IPS-18a (cell line): ENCODE results near the gene CARD19.
"Not testable (repeated sequence)": the region's sequence is repeated elsewhere in the genome, so short reads cannot be mapped to it uniquely, and the experiment has no call there.

Experiments used
- H3K27ac ChIP-seq: one replicate; pipeline ENCODE4 v1.5.1; 2013; ENCODE audit warnings: low read length
- H3K27me3 ChIP-seq: one replicate; pipeline ENCODE4 v1.6.1; 2013; ENCODE audit warnings: mild to moderate bottlenecking, low read length; ENCODE audit not compliant: control insufficient read depth, insufficient read depth
- H3K36me3 ChIP-seq: one replicate; pipeline ENCODE4 v1.6.1; 2013; ENCODE audit warnings: low read depth, low read length; ENCODE audit not compliant: control insufficient read depth
- H3K4me1 ChIP-seq: one replicate; pipeline ENCODE4 v1.6.1; 2013; ENCODE audit warnings: low read depth, low read length; ENCODE audit not compliant: control insufficient read depth
- H3K4me3 ChIP-seq: one replicate; pipeline ENCODE4 v1.5.1; 2013; ENCODE audit warnings: low read length
- H3K9ac ChIP-seq: one replicate; pipeline ENCODE4 v1.6.1; 2013; ENCODE audit warnings: mild to moderate bottlenecking, low read length, moderate library complexity
- H3K9me3 ChIP-seq: one replicate; pipeline ENCODE4 v1.6.1; 2013; ENCODE audit warnings: low read depth, low read length; ENCODE audit not compliant: control insufficient read depth

CARD19 gene

DNA sequence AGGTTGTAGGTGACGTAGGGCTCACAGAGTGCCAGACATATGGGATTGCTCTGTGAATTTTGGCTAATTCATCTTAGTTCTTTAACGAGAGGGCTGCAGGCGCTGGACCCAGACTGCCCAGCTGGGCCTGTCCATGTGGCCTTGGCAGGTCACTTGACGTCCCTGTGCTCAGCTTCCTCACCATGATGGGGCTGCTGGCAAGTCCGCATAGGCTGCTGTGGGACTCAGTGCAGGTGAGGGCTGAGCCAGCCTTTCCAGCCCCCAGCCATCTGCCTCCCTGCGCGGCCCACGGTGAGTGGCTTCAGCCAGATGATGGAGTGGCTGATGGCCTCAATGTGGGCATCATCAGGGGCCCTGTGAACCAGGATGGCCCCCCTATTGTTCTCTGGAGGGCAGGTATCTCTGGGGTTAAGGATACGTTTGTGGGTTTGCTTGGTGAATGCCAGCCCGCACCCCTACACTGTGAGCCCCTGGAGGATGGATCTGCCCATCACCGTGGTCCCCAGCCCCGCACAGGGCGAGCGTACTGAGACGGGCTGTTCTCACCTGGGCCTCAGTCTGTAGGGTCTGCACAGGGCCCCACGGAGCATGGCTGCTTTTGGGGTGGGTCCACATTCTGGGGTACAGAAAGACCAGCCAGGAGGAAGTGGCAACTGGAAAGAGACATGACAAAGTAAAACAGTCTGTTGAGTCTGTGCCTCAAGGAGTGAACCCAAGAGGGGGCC is 3.7 kb downstream of the CARD19 start:
- Histone ChIP-seq H3K9me3 (no peaks in the 10 kb centered on the region), H3K9ac (no peak overlapping the region), H3K36me3 (no peaks in the 10 kb centered on the region), H3K4me3 (no peak overlapping the region), H3K4me1 (peaks cover 3% of the 10 kb centered on the region), H3K27me3 (peaks cover 6% of the 10 kb centered on the region), H3K27ac (no peak overlapping the region)

DNA sequence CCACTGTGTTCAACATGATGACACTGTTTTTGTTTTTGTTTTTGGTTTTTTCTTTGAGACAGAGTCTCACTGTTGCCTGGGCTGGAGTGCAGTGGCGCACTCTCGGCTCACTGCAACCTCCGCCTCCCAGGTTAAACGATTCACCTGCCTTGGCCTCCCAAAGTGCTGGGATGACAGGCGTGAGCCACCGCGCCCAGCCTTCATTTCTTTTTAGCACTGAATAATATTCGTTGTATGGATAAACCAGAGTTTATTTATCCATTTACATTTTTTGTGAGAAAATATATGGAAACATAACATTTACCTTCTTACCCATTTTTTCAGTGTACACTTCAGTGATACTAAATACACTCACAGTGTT is 4.2 kb downstream of the CARD19 start:
- no peak overlapping the region for H3K27ac ChIP-seq
- no peaks in the 10 kb centered on the region for H3K9me3 ChIP-seq
- H3K36me3 ChIP-seq = no peaks in the 10 kb centered on the region
- no peak overlapping the region for H3K9ac ChIP-seq
- peaks cover 6% of the 10 kb centered on the region for H3K27me3 ChIP-seq
- no peak overlapping the region for H3K4me3 ChIP-seq
- H3K4me1 ChIP-seq = peaks cover 3% of the 10 kb centered on the region

DNA sequence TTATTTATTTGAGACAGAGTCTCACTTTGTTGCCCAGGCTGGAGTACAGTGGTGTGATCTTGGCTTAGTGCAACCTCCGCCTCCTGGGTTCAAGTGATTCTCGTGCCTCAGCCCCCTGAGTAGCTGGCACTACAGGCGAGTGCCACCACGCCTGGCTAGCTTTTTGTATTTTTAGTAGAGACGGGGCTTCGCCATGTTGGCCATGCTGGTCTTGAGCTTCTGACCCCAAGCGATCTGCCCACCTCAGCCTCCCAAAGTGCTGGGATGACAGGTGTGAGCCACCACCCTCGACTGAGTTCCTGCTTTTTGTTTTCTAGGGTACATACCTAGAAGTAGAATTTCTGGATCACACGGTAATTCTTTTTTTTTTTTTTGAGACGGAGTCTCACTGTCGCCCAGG is 5.1 kb downstream of the CARD19 start:
- H3K27me3 ChIP-seq, H3K9me3 ChIP-seq, H3K4me3 ChIP-seq, H3K27ac ChIP-seq, H3K36me3 ChIP-seq, H3K9ac ChIP-seq, H3K4me1 ChIP-seq: not testable (repeated sequence)

DNA sequence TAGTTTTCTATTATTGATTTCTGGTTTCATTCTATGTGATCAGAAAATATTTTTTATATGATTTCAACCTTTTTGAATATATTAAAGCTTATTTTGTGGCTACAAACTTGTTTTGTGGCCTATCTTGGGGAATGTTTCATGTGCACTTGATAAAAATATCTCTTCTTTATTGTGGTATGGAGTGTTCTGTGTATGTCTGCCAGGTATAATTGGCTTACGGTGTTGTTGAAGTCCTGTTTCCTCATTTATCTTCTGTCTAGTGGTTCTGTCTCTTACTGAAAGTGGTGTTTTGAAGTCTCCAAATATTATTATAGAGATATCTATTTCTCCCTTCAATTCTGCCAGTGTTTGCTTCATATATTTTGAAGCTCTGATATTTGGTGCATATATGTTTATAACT is 9.6 kb downstream of the CARD19 start:
- Histone ChIP-seq H3K36me3 (no peaks in the 10 kb centered on the region), H3K4me3 (no peak overlapping the region), H3K9me3 (no peaks in the 10 kb centered on the region), H3K9ac (no peak overlapping the region), H3K4me1 (no peaks in the 10 kb centered on the region), H3K27ac (no peak overlapping the region), H3K27me3 (no peaks in the 10 kb centered on the region)

DNA sequence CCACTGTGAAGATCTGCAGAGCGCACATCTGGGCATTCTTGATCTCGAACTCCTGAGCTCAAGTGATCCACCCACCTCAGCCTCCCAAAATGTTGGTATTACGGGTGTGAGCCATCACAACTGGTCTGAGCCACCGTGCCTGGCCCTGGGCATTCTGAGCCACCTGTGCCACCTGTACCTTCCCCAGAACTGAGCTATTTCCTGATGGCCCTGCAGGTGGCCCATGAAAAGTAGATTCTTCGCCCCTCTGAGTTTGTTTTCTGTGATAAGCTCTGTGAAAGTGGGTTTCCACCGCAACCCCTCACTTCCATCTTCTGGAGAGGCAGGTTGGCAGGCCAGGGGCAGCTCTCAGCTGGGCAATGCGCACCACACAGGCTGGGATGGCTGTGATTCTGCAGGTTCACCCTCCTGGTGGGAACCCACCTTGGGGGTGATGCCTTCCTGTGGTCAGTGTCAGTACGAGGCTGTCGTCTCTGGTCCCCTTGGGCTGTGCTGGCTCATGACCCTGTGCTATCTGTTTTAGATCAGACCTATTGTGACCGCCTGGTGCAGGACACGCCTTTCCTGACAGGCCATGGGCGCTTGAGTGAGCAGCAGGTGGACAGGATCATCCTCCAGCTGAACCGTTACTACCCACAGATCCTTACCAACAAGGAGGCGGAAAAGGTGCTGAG is 11.3 kb downstream of the CARD19 start:
- Histone ChIP-seq H3K9ac (no peak overlapping the region), H3K36me3 (no peaks in the 10 kb centered on the region), H3K4me3 (no peak overlapping the region), H3K9me3 (no peaks in the 10 kb centered on the region), H3K27me3 (no peaks in the 10 kb centered on the region), H3K27ac (no peak overlapping the region), H3K4me1 (no peaks in the 10 kb centered on the region)

DNA sequence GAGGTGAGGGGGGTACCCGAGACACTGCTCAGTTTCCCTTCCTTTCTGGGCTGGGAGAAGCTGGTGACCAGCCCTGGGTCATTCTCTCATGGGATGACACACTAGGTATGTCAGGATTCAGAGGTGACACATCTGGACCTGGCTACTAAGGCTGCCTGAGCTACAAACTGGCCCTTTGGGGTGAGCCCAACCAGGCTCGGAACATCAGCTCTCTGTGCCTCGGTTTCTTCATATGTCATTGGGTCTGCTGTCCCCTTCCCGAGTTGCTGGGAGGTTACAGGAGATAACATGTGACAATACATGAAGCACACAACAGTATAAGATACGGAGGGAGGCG is 11.8 kb downstream of the CARD19 start:
- H3K9ac ChIP-seq = no peak overlapping the region
- H3K4me1 ChIP-seq = no peaks in the 10 kb centered on the region
- H3K4me3 ChIP-seq = no peak overlapping the region
- no peaks in the 10 kb centered on the region for H3K36me3 ChIP-seq
- H3K27me3 ChIP-seq = no peaks in the 10 kb centered on the region
- H3K9me3 ChIP-seq = no peaks in the 10 kb centered on the region
- no peak overlapping the region for H3K27ac ChIP-seq

DNA sequence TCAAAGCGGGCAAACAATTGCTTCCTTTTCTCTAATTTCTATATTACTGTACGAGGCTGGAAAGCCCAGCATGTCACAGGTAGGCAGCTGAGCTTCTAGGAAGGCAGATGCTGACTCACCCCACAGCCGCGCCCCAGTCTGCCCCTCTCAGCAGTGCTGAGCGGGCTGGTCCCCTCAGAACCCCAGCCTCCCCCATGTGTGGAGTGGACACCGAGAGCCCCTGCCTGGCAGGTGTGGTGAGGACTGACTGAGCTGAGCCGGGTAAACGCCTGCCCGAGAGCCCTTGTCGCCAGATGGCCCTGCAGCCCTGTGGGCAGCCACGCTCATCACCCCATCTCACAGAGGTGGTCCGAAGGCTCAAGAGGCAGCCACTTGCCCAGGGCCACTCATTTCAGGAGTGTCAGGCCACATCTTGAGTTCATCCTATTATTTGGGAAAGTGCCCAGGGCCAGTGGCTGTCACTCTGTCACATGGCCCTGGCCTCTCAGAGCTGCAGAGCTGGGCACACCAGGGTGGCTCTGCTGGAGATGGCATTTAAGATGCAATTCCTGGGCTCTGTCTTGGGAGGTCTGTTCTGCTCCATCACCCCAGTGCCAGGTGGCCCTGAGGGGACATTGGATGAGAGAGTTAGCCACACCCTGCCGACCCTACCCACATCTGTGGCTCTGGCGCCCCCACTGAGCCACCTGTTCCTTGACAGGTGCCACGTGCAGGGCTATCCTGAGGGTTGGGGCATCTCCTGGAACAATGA is 12.4 kb downstream of the CARD19 start:
- Histone ChIP-seq H3K36me3 (no peaks in the 10 kb centered on the region), H3K27me3 (no peaks in the 10 kb centered on the region), H3K4me1 (no peaks in the 10 kb centered on the region), H3K9me3 (no peaks in the 10 kb centered on the region), H3K4me3 (no peak overlapping the region), H3K27ac (no peak overlapping the region), H3K9ac (no peak overlapping the region)

DNA sequence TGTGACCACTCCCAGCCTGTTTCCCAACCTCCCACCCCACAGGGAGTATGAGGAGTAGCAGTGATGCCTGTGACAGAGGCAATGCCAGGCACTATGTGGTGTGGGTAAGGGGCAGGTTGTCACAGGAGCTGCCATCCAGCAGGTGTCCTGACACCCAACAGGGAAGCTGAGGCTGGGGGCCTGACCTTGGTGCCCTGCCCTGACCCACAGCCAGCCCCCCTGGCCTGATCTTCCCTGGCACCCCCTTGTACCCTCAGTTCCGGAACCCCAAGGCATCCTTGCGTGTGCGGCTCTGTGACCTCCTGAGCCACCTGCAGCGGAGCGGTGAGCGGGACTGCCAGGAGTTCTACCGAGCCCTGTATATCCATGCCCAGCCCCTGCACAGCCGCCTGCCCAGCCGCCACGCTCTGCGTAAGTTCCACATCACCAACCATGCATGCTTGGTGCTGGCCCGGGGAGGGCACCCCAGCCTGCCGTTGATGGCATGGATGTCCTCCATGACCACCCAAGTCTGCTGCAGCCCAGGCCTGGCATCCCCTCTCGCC is 14.4 kb downstream of the CARD19 start:
- H3K4me3 ChIP-seq = no peak overlapping the region
- no peaks in the 10 kb centered on the region for H3K36me3 ChIP-seq
- H3K4me1 ChIP-seq = no peaks in the 10 kb centered on the region
- H3K9ac ChIP-seq = no peak overlapping the region
- no peaks in the 10 kb centered on the region for H3K27me3 ChIP-seq
- H3K27ac ChIP-seq = no peak overlapping the region
- H3K9me3 ChIP-seq = no peaks in the 10 kb centered on the region

DNA sequence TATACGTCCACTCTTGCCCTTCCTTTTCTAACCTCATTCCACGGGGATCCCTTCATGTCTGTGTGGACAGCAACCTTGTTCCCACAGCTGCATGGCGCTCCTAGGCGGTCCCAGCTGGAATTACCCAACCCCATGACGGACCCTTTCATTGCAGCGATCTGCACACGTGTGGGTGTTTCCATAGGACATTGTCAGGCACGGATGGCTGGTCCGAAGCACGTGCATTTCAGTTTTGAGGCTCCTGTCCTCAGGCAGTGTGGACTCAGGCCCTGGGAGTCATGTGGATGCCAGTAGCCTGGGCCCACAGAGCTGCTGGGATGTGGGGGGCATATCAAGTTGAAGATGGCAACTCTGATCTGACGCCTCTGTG is 15.0 kb downstream of the CARD19 start:
- Histone ChIP-seq H3K9ac (no peak overlapping the region), H3K36me3 (no peaks in the 10 kb centered on the region), H3K9me3 (no peaks in the 10 kb centered on the region), H3K27me3 (no peaks in the 10 kb centered on the region), H3K4me1 (no peaks in the 10 kb centered on the region), H3K27ac (no peak overlapping the region), H3K4me3 (no peak overlapping the region)

DNA sequence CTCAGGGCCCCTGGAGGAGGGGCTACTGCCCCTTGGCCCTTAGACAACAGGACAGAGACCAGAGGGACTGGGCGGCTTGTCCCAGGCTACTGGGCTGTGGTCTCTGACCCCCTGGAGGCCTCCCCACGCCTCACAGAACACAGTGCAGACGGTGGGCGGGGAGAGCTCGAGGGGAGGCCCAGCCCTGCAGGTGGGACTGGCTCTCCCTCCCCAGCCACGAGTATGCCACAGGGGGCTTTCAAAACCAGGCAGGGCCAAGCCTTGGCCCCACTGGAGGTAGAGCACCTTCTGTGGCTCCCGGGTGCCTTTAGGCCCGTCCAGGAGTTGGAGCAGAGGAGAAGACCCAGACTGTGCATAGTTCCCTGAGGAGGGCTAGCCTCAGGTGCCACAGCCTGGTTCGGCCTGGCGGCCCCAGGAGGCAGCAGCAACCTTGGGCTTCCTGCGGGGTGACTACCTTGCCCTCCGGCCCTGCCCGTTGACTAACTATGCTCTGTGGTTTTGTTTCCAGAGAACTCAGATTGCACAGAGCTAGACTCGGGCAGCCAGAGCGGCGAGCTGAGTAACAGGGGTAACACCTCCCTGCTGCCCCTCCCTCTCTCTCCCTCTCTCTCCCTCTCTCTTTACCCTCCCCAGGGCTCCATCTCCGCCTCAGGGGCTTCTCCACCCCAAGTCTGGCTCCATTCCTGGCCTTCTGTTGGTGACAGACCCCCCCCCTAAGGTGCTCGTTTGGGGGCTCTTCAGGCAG is 15.5 kb downstream of the CARD19 start:
- Histone ChIP-seq H3K4me1 (peaks cover 4% of the 10 kb centered on the region), H3K4me3 (no peak overlapping the region), H3K9me3 (no peaks in the 10 kb centered on the region), H3K27ac (no peak overlapping the region), H3K9ac (no peak overlapping the region), H3K36me3 (no peaks in the 10 kb centered on the region), H3K27me3 (no peaks in the 10 kb centered on the region)

DNA sequence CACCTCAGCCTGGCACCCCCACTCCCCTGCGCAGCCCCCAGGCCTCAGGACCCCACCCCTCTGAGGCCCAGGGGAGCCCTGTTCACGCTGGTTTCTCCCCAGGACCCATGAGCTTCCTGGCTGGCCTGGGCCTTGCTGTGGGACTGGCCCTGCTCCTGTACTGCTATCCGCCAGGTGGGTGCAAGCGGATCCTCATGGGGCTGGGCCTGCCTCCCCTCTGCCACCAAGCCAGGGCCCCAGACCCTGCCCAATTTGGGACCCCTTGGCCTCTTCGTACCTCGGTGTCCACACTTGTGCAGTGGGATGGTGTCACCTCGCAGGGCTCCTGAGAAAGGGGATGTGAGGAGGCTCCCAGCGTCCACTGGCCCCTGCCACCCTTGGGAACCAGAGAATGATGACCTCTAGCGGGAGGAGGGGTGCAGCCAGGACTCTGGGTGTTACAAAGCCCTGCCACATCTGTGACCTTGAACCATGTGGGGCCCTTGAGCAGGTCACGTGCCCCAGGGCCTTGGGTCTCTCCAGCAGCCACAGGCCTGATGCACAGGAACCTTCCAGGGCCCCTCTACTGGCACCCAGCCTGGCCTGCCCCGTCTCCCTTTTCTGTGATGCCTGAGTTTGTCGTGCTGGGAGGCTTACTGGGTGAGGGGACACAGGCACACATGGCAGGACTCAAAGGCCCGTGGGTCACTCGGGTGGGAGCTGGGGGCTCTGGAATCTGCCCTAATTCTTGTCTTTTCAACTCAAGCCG is 16.3 kb downstream of the CARD19 start:
- Histone ChIP-seq H3K36me3 (no peaks in the 10 kb centered on the region), H3K4me1 (peaks cover 6% of the 10 kb centered on the region), H3K9me3 (no peaks in the 10 kb centered on the region), H3K27me3 (no peaks in the 10 kb centered on the region), H3K27ac (no peak overlapping the region), H3K9ac (no peak overlapping the region), H3K4me3 (no peak overlapping the region)
